VCaP (cell line): ENCODE measurements around the gene DDAH2.

Source experiments
- H3K27ac ChIP-seq: fragments of 450-650 bp; 2 replicates; pipeline ENCODE4 v1.5.1; 2017
- CTCF ChIP-seq: fragments of 450-650 bp; conservative IDR thresholded peaks from 2 replicates; pipeline ENCODE4 v1.5.1; 2017; ENCODE audit warnings: mild to moderate bottlenecking, moderate library complexity

Gene DDAH2

GRCh38 chr6:31758281-31758680 is 29.2 kb upstream of the DDAH2 start:
- no peak overlapping the region for H3K27ac ChIP-seq
- TF ChIP-seq CTCF = no peak

- no peak overlapping the region for H3K27ac ChIP-seq
- no peak for TF ChIP-seq CTCF
Observed at GRCh38 chr6:31752739-31753319, 23.7 kb upstream of the DDAH2 start.

GRCh38 chr6:31750411-31751022 is 21.4 kb upstream of the DDAH2 start:
- no peak overlapping the region for H3K27ac ChIP-seq

GRCh38 chr6:31749301-31750036 is 20.4 kb upstream of the DDAH2 start:
- TF ChIP-seq CTCF = no peak
- no peak overlapping the region for H3K27ac ChIP-seq

More at GRCh38 chr6:31750411-31751022, 21.4 kb upstream of the DDAH2 start:
- no peak for TF ChIP-seq CTCF

GRCh38 chr6:31744422-31744821 is 15.3 kb upstream of the DDAH2 start:
- TF ChIP-seq CTCF = no peak
- H3K27ac ChIP-seq = no peak overlapping the region

GRCh38 chr6:31742894-31743293 is 13.8 kb upstream of the DDAH2 start:
- no peak for TF ChIP-seq CTCF
- no peak overlapping the region for H3K27ac ChIP-seq

- H3K27ac ChIP-seq = no peak overlapping the region
Observed at GRCh38 chr6:31741815-31742214, 12.7 kb upstream of the DDAH2 start.

More at GRCh38 chr6:31741815-31742214, 12.7 kb upstream of the DDAH2 start:
- TF ChIP-seq CTCF = no peak
